ENCODE measurements around the gene CREB5.

GRCh38 chr7:28458732-28459131, 46.4 kb downstream of the CREB5 start:
- TF ChIP-seq CTCF (IDR thresholded peaks at IDR 0.05) (no peak), POLR2A (IDR thresholded peaks at IDR 0.05) (no peak), EP300 (IDR thresholded peaks at IDR 0.05) (no peak)
